ENCODE results near the gene YOD1.
"Not testable (repeated sequence)": the region's sequence is repeated elsewhere in the genome, so short reads cannot be mapped to it uniquely, and the experiment has no call there.

Gene YOD1

DNA sequence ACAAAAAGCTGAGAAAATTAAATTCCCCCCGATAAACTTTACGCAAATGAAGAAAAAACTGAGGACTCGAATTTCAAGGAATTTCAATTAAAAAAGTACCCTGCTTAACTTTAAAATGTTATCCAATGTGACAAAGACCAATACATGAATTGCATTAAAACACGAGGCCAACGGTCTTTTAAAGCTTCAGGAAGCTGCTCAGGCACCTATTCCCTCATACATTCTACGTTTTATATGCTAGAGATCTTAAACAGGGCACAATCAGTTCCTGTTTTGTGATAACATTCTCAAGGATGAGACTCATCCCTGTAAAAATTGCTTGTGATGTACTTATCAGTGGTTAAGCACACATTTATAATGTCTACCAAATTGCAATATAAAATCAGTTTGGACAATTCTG is 3.0 kb downstream of the YOD1 start:
- DNase-seq: no peak

DNA sequence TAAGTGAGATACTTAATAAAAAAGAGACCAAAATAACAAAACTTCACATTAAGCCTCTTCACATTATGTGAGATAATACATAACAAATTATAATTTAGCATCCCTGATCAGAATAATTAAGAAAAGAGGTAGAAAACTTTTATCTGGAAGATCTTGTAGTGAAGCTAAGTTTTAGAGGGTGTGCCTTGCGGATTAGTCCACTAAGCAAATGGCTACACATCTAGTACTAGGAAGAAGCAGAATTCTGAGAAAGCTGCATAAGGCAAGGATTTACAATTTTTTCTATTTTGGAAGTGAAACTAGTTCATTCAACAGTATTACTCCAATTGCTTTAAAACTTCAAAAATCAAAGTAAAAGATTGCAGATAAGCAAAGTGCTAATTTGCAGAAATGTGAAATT is 3.5 kb downstream of the YOD1 start:
- no peak for DNase-seq

DNA sequence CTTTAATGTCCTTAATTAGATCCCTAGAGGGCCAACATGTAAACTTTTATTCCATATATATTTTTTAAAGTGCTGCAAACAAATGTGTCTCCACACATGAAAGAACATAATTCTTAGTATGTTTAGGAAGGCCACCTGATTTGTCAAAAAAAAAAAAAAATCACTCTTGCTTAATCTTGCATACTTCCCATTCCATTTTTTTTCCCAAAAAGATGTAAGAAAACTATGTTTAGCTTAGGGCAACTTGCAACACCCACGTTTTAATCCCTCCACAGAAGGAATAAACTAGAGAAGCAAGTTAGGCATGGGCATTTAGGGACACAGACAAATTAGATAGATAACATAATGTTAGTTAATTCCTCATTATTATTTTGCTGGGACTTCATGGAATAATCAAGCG is 5.6 kb downstream of the YOD1 start:
- no peak for DNase-seq

DNA sequence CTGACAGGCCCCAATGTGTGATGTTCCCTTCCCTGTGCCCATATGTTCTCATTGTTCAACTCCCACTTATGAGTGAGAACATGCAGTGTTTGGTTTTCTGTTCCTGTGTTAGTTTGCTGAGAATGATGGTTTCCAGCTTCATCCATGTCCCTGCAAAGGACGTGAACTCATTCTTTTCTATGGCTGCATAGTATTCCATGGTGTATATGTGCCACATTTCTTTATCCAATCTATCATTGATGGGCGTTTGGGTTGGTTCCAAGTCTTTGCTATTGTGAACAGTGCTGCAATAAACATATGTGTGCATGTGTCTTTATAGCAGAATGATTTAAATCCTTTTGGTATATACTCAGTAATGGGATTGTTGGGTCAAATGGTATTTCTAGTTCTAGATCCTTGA is 9.6 kb downstream of the YOD1 start:
- not testable (repeated sequence) for DNase-seq

DNA sequence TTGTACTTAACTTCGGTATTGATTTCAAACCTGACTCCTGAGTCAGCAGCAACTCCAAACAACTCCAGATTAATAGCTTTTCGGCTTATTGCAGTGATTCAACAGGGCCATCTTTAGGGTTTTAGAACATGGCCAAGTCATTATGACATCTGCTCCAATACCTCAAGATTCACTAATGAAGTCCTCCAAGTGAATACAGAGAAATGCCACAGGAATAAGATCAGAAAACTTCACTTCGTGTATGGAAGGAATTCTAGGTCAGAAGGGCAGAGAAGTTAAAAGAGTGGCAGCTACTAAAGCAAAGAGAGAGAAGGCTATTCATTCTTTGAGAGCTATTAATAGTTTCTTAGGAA is 10.9 kb downstream of the YOD1 start:
- no peak for DNase-seq

DNA sequence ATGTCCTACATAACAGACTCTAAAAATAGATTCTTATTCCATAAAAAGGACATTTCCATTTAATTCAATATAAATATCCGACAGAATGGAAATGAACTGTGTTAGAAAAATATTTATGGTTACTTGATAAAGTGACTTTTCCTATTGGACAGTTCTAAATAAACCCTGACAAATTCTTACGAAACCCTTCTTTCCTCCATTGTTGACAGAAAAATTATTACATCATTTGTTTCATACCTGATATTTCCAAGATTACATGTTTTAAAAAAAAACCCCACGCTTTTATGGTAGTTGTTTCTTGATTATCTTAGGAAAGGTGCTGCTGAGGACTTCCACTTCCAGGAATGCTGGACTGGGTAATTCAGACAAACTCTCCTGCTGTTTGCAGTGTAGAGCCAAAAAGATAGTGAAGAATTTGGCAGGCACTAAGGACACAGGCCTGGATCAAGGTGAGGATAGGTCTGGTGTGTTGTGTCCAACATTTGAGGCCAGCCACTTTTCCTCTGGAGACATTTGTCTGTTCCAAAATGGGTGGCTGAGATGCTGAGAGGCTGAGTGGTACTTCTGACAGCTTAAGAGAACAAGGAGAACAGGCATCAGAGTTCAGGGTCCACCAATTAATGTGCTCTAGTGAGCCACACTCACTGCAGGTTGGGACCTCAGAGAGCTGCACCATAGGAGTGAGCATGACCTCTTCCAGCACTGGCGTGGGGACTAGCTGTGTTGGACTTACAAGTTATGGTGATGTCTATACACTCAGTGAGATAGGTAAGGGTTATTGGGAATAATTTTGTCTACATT is 11.4 kb downstream of the YOD1 start:
- no peak for DNase-seq

DNA sequence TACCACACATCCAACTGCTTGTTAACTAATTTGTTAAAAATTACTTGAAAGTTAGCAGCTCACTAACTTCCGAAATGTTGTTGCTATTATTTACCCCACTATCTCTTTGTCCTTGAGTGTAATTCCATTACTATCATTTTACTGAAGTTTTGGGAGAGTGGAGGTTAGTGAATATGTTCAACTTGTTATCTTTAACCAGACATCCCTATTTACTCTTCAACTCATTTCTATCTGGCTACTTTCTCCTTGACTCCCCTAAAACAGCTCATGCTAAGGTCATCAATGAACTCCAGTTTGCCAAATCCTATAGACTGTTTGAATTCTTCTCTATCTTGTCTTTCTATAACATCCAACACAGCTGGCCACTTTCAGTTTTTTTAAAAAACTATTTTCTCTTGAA is 14.1 kb downstream of the YOD1 start:
- DNase-seq: no peak

DNA sequence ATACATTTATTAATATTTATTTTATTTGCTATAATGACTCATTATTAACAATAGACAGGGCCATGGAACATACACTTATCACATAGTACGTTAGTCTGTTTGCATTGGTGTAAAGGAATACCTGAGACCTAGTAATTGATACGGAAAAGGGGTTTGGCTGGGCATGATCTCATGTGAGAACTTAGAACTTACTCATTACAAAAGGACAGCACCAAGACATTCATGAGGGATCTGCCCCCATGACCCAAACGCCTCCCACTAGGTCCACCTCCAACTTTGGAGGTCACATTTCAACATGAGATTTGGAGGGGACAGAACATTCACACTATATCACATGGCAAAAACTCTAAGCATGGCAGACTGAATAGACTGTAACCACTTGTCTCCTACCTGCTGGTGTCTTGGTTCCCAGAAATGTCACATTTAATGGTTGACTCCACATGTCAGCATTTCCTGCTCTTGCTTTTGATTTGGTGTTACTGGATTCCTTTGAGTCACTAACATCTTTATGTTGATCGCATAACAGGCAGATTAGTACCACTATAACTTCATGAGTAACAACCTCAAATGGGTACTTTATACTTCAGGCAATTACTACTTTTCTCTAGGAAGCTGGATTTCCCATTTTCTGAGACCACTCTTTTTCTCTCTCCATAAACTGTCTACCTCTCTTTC is 15.0 kb downstream of the YOD1 start:
- DNase-seq: no peak

DNA sequence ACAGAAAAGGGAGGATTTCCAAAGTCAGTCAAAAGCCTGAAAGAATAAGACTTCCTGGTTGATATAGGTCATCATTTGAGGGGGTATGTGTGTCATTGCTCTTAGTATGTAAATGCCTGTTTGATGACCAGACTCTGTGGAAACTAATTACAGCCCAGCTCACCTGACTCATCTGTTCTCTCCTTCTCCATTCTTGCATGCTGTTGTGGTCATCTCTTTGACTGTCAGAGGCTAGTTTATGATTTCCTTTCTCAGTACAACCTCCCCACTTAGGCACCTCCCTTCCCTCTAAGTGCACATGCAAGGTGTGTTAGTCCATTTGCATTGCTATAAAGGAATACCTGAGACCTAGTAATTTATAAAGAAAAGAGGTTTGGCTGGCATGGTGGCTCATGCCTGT is 16.0 kb downstream of the YOD1 start:
- DNase-seq: no peak

DNA sequence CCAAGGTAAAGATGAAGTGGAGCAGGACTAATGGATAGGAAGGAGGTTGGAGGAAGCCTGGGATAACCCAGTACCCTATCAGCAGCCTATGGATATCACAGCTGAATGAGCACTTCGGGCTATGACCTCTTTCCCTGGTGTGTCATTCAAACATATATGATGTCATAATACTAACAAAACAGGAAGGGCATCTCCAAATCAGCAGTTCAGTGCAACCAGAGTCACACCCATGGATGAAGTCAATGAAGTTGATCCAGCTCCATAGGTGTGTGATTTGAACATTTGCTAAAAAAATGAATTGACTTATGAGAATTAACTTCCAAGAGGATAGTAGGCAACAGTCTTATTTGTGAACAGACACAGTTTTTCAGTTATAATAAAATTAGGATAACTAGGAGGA is 16.8 kb downstream of the YOD1 start:
- no peak for DNase-seq

DNA sequence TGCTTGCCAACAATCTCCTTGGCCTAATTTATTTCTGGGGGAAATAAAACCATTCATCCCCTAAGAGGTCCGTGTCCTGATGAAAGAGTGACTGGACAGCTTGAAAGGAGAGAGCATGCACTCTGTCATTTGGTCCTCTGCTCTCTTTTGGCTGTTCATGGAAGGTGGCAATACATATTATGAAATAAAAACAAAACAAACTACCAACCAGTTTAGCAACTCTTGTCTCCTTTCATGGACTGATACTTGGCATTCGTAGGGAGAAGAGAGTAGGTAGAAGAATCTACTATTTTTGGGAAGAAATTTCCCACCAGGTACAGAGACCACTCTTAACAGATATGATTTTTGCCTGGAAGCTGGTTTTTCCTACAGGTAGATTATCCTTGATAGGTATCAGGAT is 17.7 kb downstream of the YOD1 start:
- no peak for DNase-seq

DNA sequence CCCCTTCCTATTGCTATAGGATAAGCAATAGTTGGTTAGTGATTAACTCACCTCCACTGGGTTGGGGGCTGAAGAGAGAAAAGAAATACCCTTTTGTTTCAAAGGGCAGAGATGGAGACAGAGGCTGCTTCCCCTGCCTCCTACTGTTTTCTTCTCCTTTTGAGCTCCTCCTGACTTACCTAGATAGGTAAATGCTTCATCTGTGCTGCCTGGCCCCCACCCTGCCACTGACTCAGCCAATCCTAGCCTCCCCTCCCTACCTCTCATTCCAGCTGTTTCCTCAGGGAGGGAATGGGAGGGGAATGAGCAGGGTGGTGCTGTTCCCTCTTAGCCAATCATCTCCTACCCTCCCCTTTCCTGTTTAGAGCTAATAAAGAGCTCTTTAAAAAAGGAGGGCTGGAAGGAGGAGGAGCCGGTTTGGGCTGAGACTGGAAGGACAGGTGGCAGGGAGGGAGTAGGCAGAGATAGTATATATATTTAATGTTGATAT is 18.4 kb downstream of the YOD1 start, which contains the start of gene C1orf116:
C1orf116 (minus strand) TSS at position 229 of the 490 bp plus-strand sequence. CDS start 5,158 bp downstream, outside the sequence.
- no peak for DNase-seq

DNA sequence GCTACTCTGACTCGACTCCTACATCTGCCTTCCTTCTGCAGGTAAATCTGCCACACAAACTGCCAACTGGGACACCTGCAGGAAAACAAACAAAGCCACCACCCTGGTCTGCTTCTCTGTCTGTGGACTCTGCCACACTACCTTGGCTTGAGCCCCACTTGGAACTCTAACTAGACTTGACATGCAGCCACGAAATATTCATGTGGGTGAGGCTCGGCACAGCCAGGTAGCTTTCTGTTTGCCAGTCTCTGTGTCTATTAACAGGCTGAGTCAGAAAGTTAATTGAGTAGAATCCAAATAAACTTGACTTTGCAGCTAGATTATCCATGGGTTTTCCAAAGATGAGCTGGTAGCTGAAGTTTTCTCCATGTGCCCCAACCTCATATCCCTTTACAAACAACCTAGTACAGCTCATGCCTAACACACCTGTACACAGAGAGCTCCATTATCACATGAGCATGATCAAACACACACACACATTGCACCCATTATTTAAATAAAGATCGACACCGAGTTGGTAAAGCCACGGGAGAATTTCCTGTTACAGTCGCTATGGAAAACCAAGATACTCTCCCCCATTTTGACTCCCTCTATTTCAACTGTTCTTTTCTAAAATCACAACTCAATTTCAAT is 19.3 kb downstream of the YOD1 start:
- no peak for DNase-seq

DNA sequence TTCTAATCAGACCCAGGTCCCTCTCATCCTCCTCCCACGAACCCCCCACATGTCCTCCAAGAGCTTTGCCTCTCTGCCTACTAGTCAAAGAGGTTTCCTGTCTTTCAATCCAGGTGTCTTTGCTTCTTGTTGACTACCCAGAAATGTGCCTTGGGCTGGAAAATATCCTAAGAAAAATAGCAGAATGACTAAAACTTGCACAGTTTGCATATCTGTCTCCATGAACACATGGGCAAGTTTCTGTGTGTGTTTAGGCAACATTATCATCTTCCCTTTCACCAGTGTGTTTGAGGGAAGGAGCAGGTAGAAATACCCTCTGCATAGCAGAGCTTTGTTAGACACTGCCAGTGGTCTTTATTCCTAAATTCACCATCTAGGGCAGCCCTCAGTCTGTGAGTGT is 20.0 kb downstream of the YOD1 start:
- DNase-seq: no peak

DNA sequence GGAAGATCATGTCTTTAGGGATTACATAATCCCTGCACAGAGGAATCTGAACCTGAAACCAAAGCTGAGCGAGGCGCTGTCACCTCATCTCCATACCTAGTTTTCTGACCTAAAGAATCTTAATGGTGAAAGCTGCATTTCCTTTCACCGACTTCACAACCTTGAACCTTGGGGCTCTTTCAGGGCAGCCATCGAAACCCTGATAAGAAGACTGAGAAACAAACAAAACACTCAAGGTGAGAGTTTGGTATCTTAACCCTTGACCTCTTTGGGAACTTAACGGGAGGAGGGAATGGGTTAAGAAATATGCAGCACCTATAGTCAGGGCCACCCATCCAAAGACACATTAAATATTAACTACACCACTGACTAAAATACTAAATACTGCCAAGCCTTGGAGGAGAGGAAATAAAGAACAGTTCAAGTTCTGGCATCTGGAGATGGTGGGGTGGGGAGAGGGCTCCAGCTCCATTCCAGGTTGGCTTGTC is 20.4 kb downstream of the YOD1 start:
- DNase-seq: no peak

DNA sequence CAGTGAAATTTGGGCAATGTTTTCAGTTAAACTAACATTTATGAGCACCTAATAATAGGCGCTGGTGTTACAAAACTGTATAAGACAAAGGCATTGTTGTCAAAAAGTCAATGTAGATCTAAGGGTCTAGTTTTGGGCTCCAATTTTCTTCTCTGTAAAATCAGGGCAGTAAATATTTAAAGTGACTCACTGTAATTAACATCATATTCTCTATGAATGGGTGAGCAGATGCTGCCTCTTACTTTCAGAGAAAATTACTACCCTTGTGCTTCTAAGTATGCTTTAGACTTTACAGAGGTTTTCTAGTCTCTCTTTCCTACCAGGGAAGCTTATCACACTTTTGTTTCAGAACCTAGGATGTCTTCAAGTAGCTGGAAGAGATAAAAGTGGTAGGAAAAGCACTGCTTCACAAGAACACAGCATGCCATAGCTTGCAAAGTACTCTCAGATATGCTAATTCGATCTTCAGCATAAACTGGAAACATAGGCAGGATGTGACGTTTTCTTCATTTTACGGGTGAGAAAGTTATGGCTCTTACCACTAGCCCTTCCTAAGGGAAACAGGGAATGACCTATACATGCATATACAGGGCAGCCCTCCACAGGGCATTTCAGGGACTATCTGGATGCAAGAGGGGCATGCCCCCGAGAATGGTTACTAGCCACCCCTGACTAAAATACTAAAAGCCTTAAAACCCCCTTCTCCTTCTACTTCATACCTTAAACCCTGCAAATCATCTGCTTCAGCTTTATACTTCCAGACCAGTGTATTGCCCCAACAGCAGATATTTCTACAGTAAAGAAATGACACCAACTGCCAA is 21.1 kb downstream of the YOD1 start:
- DNase-seq: no peak

DNA sequence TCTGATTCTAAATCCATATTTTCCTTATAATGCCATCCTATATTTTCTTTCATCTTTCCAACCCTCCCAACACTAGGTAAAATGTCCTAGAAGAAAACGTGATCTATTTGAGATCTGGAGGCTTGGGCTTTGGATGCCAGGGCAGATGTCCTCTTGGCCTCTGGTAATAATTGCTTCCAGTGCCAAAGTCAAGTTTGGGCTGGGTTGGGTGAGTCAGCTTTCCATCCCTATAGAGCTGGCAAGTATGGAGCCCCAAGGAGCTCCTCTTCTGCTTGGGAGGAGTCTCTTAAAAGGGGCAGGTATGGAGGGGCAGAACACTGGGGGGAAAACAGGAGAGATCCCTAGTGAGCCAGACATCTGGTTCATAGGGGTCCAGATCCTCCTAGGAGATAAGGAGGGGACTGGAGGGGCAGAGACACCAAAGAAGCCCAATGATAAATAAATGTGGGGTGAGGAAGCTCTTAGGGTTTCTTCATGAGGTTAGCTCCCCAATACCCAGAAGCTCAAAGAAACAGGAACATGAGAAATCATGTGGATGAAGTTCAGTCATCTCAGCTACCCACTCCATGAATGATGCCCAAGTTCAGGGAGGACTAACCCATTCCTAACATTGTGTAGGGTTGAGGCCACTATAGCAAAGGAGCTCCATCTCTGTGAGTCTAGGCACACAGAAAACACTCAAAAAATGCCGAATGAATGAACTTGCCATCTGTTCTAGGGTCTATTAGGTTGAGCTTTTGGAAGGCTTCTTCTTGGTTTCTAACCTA is 21.9 kb downstream of the YOD1 start:
- no peak for DNase-seq

DNA sequence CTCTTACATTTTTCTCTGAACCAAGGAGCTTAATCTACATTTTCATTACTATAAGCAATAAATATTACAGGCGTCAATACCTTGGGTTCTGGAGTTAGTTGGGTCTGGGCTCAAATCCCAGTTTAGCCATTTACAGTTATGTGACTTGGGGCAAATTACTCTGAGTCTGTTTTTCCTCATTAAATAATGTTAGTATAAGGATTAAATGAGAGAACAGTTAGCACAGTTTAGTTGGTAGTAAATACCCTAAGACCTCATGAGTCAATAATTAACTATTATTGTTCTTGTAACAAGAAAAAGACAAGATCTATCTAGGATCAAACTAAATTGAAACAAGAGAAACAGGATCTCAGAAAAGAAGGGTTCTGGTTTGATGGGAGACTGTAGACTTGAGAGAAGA is 23.1 kb downstream of the YOD1 start:
- no peak for DNase-seq

DNA sequence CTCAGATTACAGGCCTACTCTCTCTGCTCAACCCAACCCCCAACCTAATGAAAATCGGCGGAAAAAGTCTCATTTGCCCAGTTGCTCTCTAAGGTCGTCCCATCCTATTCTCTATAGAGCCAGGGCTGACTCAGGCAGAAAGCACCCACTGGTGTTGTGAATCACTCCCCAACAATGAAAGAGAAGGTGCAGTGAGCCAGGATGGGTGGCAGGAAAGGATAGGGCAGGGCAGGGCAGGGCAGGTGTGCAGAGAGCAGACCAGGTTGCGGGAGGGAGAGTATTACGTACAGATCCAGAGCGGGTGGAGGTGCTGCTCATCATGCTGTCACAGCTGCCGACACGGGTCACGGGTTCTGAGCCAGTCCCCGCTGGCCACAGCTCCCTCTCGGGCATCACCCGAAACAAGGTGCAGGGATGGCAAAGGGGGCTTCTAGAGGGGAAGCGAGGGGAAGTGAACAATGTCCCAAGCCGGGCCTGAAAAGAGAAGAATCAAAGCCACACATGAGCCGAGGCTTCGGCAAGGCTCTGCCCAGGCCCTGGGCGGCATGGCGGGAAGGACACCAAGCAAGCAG is 23.7 kb downstream of the YOD1 start:
- DNase-seq: no peak

DNA sequence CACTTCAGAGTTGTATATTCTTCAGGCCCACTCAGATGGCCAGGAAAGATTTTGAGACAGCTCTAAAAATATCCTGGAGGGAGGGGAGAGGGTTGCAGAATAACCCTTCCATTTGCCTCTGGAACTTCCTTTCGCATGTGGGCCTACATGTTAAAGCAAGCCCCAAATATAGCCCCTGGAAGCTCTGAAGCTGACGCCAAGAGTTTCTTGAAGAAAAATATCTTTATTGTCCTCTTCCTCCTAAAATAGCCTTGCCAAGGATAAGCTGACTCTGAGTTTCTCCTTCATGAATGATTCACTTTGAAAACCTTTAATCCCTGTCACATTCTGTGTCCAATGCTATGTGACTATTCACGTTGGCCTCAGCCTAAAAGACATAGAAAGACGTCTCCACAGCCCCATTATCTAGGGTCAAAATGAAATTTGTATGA is 24.9 kb downstream of the YOD1 start:
- DNase-seq: no peak

DNA sequence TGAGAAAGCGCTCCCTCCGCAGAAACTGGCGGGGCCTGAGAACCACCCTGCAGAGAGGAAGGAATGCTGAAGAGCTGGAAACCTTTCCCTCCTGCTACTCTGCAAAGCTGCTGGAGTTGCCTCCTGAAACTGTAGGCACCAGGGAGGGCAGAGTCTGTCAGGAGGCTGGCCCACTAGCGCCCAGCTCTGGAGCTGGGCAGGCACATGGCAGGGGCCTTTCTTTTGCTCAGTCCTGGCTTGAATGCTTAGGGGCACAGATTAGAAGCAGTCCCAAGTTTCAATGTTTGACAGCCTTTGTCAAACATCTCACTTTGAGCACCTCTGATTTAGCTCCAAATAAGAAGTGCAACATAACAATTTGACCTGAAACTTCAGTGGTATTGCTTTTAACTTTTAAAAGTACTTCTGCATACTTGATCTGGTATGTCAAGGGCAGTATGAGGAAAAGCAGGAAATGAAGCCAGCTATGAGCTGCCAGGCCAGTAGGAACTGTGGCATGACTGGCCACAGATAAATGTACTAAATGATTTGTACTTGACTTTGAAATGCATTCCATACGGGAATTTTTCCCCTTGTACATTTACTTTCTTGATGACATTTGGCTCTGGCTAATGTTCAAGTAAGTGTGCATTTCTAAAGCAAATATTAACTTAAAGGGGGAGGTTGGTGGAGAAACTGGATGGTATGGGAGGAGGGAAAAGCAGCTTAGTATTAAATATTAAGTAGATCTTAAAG is 25.7 kb downstream of the YOD1 start:
- no peak for DNase-seq
